Glomerular visceral epithelial cell (primary cell): ENCODE results near the gene IL17REL.

Experiments used
- DNase-seq: peaks from one replicate; pipeline ENCODE4 v3.0.0-alpha.2; 2016; ENCODE audit errors: extremely low spot score

The IL17REL gene

DNA sequence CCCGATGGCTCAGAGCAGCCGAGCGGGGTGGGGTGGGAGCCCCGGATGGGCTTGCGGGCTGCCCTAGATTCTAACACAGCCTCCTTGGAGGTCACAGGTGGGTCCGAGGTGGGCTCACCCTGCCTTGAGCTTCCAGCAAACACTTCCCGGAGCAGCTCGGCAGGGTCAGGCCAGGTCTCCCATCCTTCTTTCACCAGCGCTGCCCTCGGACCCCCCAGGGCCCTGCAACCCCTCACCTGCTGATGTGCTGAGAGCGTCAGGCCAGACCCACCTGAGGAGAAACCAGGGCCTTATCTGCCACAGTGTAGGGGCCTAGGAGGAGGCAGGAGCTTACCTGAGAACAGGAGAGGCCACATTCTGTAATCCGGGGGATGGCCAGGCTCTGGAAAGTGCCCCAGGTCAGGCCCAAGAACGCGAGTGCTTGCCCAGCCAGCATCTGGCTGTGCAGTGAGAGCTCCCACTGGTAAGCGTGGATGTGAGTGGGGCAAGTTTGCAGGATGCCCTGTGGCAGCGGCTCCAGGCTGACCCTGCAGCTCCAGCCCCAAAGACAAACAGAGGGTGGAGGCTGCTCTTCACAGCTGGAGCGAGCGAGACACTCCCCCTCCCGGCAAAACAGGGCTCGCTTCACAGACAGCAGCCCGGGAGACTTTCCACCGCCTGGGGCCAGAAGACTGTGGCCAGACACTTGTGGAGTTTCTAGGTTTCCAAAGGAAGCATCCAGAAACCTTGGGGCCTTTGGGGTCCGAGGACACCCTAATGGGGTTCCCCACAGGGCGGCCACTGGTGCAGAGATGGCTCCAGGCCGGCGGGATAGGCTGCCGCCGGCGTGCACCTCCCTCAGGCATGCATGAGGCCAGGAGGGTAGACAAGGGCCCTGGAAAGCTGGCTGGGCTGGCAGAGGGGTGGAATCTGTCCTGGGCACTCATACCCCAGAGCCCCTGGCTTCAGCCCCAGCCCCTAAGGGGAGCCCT is at the start of gene IL17REL:
TSS of gene IL17REL (minus strand) at position 555 of the 971 bp plus-strand sequence. CDS start at position 436, 119 bp downstream.
- no peak for DNase-seq

DNA sequence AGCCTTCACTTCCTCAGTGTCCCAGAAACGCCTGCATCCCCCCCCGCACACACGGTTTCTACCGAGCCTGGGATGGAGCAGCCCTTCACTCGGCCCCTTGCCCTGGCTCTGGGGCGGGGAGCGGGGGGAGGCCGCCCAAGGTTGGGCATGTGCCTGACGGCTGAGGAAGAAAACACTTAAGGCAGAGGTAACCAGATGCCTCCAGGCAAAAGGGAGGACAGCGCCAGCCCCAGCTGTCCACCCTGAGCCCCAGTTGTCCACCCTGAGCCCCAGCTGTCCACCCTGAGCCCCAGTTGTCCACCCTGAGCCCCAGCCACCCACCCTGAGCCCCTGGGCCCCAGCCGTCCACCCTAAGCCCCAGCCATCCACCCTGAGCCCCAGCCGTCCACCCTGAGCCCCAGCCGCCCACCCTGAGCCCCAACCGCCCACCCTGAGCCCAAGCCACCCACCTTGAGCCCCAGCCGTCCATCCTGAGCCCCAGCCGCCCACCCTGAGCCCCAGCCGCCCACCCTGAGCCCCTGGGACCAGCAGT is 49.3 kb upstream of the IL17REL start:
- no peak for DNase-seq

DNA sequence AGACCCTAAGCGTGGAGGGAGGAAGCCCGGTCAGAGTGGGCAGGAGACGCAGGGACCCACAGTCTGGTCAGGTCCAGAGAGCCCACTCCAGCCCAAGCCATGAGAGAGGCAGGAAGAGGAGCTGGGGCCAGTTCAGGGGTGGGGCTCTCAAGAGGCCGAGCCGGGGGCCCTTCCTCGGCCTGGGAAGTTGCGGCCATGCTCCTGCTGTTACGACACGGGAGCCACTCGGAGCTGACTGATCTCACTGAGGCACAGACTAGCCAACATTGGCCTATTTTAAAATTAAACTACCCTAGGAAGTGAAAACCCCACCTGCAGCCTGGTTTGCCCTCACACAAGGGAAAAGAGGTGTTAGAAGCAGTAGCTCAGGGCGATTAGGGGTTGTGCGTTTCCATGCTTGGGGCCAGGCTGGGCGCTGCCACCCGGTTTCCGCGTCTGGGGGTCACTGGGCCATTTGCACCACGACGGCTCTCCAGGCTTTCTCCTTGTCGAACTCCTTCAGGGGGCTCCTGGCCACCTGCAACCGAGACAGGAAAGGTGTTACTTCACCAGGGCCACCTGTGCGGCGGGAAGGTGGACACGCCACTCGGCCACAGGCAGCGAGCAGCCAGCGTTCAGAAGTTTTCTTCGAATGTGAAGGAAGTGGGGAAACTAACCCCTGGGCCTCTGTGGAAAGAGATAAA is 48.7 kb upstream of the IL17REL start:
- no peak for DNase-seq

DNA sequence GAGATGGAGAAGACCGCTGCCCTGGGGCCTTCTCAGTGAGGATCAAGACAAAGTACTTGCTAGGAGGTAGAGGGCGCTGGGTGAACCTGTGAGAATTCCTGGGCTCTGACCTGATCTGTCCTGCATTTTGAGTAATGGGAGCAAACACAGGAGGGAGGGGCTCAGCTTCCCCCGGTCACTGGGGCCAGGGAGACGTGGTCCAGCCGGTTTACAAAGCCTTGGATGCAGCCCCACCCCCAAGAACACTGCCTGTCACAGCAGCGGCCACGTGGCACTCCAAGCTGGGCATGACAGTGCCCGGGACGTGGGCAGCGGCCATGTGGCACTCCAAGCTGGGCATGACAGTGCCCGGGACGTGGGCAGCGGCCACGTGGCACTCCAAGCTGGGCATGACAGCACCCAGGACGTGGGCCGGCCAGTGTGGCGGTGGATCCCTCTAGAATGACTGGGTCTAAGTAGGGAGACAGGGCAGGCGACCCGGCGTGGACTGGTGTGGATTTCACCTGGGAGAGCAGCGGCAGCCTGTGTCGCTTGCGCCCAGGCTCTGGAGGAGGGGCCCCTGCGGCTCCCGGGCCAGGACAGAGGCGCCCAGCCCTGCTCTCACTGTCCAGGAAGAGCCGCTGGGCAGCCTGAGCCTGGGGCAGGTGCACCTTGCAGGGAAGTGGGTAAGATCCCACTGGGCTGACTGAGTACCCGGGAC is 48.0 kb upstream of the IL17REL start:
- DNase-seq, result no peak

- DNase-seq, result no peak
These were observed 47.3 kb upstream of the IL17REL start for GRCh38 chr22:50059881-50060262.

DNA sequence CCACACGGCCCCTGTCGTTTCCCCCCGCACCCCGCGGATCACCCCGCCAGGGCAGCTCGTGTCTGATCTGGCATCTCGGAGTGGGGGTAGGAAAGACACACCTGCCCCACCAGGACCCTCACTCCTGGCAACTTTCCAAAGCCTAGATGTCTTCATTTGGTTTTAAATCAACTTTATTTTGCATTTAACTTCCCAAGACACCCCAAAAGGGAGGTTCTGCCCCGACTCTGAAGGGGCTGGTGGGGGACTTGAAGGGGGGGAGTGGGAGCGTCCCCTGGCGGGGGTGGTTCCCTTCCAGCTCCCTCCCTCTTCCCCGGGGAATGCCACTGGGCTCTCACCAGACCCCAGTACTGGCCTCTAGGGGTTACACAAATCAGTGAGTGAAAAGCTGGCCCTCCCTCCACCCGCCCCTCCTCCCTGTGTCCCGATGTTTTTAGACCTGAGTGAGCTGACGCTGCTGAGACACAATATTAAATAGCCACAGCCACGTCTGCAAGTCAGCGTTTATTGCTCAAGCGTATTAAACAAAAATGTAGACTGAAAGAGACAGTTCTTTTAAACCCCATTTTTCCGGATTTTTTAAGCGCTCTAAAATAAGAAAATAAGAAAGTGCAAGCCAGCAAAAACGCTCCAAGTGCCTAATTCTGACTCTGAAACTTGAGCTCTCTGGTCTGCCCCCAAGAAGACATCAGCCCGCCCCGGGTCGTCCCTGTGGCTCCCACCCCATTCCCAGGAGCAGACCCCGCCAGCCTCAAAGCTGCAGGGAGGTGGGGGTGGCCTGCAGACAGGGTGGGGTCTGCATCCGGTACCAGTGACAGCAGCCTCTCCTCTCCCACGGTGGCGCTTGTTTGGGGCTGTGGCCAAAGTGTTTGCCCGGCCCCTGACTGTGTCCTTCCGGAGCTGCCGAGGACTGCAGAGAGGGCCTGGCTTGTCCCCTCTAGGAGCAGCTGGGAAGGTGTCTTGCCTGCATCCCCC is 46.6 kb upstream of the IL17REL start:
- no peak for DNase-seq

DNA sequence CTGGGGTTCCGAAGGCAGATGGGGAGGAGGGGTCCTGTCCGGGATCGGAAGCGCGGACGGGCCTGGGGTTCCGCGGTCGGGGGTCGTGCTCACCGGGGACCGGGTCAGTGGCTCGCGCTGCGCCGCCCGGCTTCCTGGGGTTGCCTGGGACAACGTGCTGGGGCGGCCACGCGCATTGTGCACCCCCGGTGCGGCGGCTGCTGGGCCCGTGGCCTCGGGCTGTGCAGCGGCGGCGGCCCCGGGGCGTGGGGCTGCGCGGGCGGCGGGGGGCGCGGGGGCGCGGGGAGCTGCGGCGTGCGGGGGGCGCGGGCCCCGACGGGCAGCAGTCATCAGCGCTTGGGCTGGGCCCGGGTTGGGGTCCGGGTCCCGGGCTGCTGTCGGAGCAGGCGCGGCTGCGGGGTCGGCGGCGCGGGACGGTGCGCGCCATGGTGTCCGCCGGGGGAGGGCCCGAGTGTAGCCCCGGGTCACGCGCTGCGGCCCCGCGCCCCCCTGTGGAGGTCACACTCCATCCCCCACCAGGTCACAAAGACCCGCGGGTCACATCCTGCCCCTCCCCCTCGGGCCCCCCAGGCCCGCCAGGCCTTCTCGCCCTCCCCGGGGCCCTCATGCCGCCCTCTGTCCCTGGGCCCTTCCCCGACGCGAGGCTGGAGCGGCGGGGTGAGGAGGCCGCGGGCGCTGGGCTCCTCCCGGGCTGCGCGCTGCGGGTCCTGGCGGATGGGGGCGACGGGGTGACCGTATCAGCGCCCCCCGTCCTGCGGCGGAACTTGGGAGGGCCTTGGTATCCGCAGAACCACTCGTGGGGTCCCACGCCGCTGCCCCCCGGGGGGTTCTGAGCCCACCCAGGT is 45.7 kb upstream of the IL17REL start, which contains the start of gene TTLL8:
TSS of gene TTLL8 (minus strand) at position 238 of the 845 bp plus-strand sequence.
- DNase-seq, result no peak

- DNase-seq, result no peak
These were observed 44.9 kb upstream of the IL17REL start for GRCh38 chr22:50057278-50058060.

- no peak for DNase-seq
These were observed 43.8 kb upstream of the IL17REL start for GRCh38 chr22:50056214-50056972.

GRCh38 chr22:50053861-50054260 is 41.3 kb upstream of the IL17REL start:
- no peak for DNase-seq

DNA sequence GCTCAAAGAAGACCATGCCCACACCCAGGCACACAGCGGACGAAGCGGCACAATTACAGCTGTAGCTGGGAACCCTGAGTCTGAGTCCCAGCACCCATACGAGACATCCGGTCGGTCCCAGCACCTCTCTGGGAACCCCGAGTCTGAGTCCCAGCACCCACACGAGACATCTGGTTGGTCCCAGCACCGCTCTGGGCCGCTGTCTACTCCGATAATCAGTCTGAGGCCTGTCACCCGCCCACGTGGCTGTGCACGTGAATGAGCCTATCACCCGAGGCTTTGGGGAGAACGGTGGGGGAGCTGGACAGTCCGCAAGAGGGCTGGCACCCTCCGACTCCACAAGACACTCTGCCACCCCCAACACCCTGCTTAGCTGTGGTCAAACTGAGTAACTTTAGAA is 39.4 kb upstream of the IL17REL start:
- DNase-seq, result no peak

DNA sequence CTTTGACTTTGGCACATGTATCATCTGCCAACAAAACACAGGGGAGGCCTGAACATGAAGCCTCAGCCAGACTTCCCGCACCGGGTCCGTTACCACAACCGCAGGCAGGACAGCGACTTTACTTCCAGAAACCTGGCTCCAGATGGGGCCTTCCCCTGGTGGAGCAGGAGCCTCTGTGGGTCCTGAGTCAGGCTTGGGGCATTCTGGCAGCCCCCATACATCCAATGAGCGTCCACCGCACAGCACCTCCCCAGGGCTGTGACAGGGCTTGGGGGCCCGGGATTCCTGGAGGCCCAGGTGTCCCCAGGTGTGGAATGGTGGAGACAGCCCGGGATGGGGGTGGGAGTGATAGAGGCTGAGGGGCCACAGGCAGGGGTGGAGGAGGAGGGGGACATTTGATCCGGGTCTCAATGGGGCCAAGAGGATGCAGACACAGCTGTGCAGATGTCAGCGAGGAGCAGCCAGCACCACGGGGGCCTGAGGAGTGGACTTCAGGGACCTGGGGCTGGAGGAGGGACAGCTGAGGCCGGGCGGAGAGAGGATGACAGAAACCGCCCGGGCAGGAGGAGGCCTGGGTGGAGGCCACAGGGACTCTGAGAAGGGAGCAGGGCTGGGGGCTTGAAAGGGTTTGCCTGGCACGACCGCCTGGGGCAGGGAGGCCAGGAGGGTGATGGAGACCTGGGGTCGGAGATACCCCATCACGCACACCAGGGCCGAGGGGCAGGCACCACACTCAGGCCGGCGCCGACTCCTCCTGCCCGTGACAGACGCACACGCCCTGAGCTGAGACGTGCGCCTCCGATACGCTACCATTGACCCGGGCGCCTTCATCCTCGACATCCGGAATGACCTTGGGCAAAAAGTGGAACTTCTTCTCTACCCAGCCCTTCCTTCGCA is 37.0 kb upstream of the IL17REL start:
- no peak for DNase-seq

- DNase-seq, result no peak
These were observed 36.3 kb upstream of the IL17REL start for GRCh38 chr22:50048836-50049235.

- no peak for DNase-seq
These were observed 35.6 kb upstream of the IL17REL start for GRCh38 chr22:50048061-50048765.

DNA sequence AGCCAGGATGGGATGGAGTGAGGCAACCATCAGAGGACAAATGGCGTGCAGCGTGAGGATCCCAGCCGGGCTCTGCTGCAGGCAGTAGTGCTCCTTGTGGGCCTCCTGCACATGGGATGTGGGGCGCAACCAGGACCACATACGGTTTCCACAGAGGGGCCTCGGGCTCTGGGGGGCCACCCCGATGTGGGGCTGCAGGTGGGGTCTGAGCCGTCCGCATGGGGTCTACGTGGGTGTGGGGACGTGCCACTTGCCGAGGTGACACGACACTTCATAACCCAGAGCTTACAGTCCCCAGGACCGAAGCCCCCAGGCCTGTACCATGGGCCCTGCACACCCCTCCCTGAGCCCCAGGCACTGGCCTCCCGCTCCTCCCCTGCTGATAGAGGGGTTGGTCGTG is 34.8 kb upstream of the IL17REL start:
- no peak for DNase-seq

DNA sequence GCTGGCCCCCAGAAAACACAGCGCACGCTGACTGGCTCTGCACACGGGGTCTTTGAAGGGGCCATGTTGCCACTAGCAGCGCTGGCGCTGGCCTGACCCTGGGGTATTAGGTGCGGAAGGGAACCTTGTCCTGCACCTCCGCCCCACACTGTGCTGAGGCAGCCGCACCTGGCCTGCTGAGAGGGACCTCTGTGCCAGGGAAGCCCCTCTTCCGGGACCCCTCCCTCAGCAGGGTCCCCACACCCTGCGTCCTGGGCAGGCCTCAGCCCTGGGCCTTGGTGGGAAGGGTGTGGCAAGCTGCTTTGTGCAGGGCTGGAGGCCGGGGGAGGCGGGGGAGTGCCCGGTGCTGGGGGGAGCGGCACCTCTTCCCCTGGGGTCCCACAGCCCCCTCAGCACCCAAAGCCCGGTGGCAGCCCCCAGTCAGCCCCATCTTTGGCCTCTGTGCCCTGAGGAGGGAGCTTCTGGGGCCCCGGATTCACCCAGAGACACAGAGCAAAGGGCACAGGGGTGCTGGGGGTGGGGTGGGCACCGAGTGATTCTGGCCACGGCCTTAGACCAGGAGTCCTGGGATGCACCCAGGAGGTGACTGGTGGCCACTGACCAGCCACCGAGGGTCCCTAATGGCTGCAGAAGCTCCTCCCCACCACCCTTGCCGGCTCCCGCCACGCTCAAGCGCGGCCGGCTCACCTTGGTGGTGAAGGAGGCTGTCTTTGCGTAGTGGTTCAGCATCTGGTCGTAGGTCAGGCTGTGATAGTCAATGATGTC is 34.1 kb upstream of the IL17REL start:
- no peak for DNase-seq
